Neural cell (in vitro differentiated cells): ENCODE results near the gene TFEB. TPM values are rescaled to one million over a fixed set of nuclear protein-coding genes. Genes with fewer than 3 reads are reported as not detected.

ENCODE experiments used
- H2AFZ ChIP-seq: fragments of 200-600, 300-800 bp; sonication (generic), shearing (Covaris generic); 2 replicates; pipeline ENCODE4 v1.6.0; 2014; ENCODE audit warnings: low read depth, mild to moderate bottlenecking, antibody characterized with exemption, low read length, moderate library complexity
- H3F3A ChIP-seq: fragments of 200-600 bp; shearing (Covaris generic); 2 replicates; pipeline ENCODE4 v1.6.1; 2016; ENCODE audit warnings: mild to moderate bottlenecking, moderate library complexity, mixed read lengths, antibody characterized with exemption, low read length; ENCODE audit not compliant: insufficient read depth, poor library complexity, severe bottlenecking
- H3K27ac ChIP-seq: fragments of 200-600, 300-800 bp; sonication (generic), shearing (Covaris generic); 2 replicates; pipeline ENCODE4 v1.5.1; 2014; ENCODE audit warnings: mild to moderate bottlenecking, low read length, moderate library complexity
- H3K27me3 ChIP-seq: fragments of 300-800, 200-600 bp; sonication (generic), shearing (Covaris generic); 2 replicates; pipeline ENCODE4 v1.6.0; 2014; ENCODE audit warnings: mild to moderate bottlenecking, low read depth, low read length, moderate library complexity; ENCODE audit not compliant: insufficient read depth
- H3K36me3 ChIP-seq: fragments of 300-800, 200-600 bp; sonication (generic), shearing (Covaris generic); 2 replicates; pipeline ENCODE4 v1.5.1; 2014; ENCODE audit warnings: mild to moderate bottlenecking, antibody characterized with exemption, low read length, moderate library complexity; ENCODE audit not compliant: insufficient read depth
- H3K4me2 ChIP-seq: fragments of 300-800, 200-600 bp; sonication (generic), shearing (Covaris generic); 2 replicates; pipeline ENCODE4 v1.6.0; 2014; ENCODE audit warnings: mild to moderate bottlenecking, low read length
- H3K4me3 ChIP-seq: fragments of 300-800, 200-600 bp; sonication (generic), shearing (Covaris generic); 2 replicates; pipeline ENCODE4 v1.5.1; 2014; ENCODE audit warnings: mild to moderate bottlenecking, low read length, moderate library complexity
- H3K79me2 ChIP-seq: fragments of 200-600 bp; shearing (Covaris generic); replicated peaks from 2 replicates; pipeline ENCODE4 v1.6.0; 2014; ENCODE audit warnings: mild to moderate bottlenecking, low read length, moderate library complexity; ENCODE audit not compliant: insufficient read depth
- H3K9ac ChIP-seq: fragments of 300-800, 200-600 bp; sonication (generic), shearing (Covaris generic); 2 replicates; pipeline ENCODE4 v1.6.1; 2016; ENCODE audit warnings: mild to moderate bottlenecking, low read length, mixed read lengths
- H3K9me2 ChIP-seq: fragments of 200-600 bp; shearing (Covaris generic); 2 replicates; pipeline ENCODE4 v1.6.1; 2016; ENCODE audit warnings: mild to moderate bottlenecking, low read length, mixed read lengths; ENCODE audit not compliant: insufficient read depth
- H3K9me3 ChIP-seq: fragments of 200-600, 300-800 bp; sonication (generic), shearing (Covaris generic); 2 replicates; pipeline ENCODE4 v1.6.1; 2016; ENCODE audit warnings: mild to moderate bottlenecking, mixed run types, low read length, moderate library complexity, mixed read lengths
- H4K20me1 ChIP-seq: fragments of 200-600 bp; shearing (Covaris generic); 2 replicates; pipeline ENCODE4 v1.6.1; 2016; ENCODE audit warnings: mild to moderate bottlenecking, mixed run types; ENCODE audit not compliant: insufficient read depth
- EP300 ChIP-seq: fragments of 450-650 bp; conservative IDR thresholded peaks from 2 replicates; pipeline ENCODE4 v1.6.1; 2014; ENCODE audit warnings: antibody characterized with exemption, mild to moderate bottlenecking, moderate library complexity; ENCODE audit not compliant: poor library complexity, severe bottlenecking
- EZH2 ChIP-seq: fragments of 200-600, 300-800 bp; shearing (Covaris generic), sonication (generic); IDR thresholded peaks from 2 replicates; pipeline ENCODE4 v1.6.1; 2014; ENCODE audit warnings: antibody characterized with exemption, low read length, borderline replicate concordance, mild to moderate bottlenecking; ENCODE audit not compliant: insufficient read depth, poor library complexity, severe bottlenecking
- MXI1 ChIP-seq: fragments of 450-650 bp; conservative IDR thresholded peaks from 2 replicates; pipeline ENCODE4 v1.6.1; 2014; ENCODE audit warnings: antibody characterized with exemption, mild to moderate bottlenecking; ENCODE audit not compliant: poor library complexity, severe bottlenecking
- POLR2AphosphoS5 ChIP-seq: IDR thresholded peaks from 2 replicates; pipeline ENCODE4 v1.6.1; 2012
- RAD21 ChIP-seq: fragments of 450-650 bp; conservative IDR thresholded peaks from 2 replicates; pipeline ENCODE4 v1.6.1; 2014; ENCODE audit warnings: antibody characterized with exemption, mild to moderate bottlenecking, moderate library complexity
- SMC3 ChIP-seq: fragments of 450-650 bp; conservative IDR thresholded peaks from 2 replicates; pipeline ENCODE4 v1.6.1; 2014; ENCODE audit warnings: antibody characterized with exemption, mild to moderate bottlenecking, moderate library complexity; ENCODE audit not compliant: poor library complexity
- TAF1 ChIP-seq: IDR thresholded peaks from 2 replicates; pipeline ENCODE4 v1.6.1; 2012; ENCODE audit warnings: low read depth
- polyA plus RNA-seq: library from polyadenylated mRNA; depleted of rRNA; stranded (reverse); fragments of >200 nt; gene quantifications from 2 replicates; pipeline ENCODE4 v1.2.3, GENCODE V29; 2014
- TF ChIP-seq, protein P1 (sequence below): fragments of 450-650 bp; IDR thresholded peaks from 2 replicates; pipeline ENCODE4 v1.5.1; 2014; ENCODE audit warnings: antibody characterized with exemption, mild to moderate bottlenecking, moderate library complexity; ENCODE audit not compliant: poor library complexity, severe bottlenecking
- TF ChIP-seq, protein P2 (sequence below): IDR thresholded peaks from 2 replicates; pipeline ENCODE4 v1.6.1; 2012; ENCODE audit warnings: borderline replicate concordance

The TFEB gene
- polyA plus RNA-seq, 1 donor from 2014 or later: 0.24 TPM

DNA sequence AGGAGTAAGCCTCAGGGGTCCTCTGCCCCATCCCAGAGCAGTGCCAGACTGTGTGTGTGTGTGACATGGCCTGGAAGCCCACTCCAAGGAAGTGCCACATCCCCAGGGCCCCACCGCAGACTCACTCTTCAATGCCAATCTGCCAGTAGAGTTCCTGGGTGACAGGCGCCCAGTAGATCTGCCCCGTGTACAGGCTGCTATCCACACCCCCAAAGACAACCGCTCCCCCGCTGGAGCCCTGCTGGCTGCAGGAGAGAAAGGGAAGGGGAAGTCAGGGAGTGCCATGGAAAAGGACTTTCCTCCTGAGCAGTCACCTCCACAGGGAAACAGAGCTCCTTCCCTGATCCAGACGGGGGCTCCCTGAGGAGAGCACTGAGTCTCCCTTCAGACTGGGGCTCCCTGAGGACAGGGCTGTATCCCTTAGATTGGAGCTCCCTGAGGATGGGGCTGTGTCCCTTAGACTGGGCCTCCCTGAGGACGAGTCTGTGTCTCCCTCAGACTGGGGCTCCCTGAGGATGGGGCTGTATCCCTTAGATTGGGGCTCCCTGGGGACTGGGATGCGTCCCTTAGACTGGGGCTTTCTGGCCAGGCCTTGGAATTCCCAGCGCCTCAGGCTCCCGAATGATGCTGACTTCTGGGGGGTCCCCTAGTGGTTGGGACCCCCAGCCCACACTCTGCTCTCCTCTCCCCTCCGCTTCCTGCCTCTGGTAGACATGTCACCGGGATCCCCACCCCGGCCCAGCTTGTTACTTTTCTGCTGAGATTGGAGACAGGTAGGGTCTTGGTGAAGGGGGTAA, 5.2 kb upstream of the TFEB start:
- no peaks in the 10 kb centered on the region for H3K9me3 ChIP-seq
- no peaks in the 10 kb centered on the region for H3K9me2 ChIP-seq
- no peaks in the 10 kb centered on the region for H4K20me1 ChIP-seq
- no peaks in the 10 kb centered on the region for H3K79me2 ChIP-seq
- no peak overlapping the region for H2AFZ ChIP-seq
- no peak overlapping the region for H3K9ac ChIP-seq
- no peaks in the 10 kb centered on the region for H3K36me3 ChIP-seq
- no peaks in the 10 kb centered on the region for H3K27me3 ChIP-seq
- H3K4me2 ChIP-seq: no peak overlapping the region
- no peak for TF ChIP-seq MXI1
- H3K4me3 ChIP-seq: no peak overlapping the region
- H3F3A ChIP-seq: no peaks in the 10 kb centered on the region
- no peak overlapping the region for H3K27ac ChIP-seq

DNA sequence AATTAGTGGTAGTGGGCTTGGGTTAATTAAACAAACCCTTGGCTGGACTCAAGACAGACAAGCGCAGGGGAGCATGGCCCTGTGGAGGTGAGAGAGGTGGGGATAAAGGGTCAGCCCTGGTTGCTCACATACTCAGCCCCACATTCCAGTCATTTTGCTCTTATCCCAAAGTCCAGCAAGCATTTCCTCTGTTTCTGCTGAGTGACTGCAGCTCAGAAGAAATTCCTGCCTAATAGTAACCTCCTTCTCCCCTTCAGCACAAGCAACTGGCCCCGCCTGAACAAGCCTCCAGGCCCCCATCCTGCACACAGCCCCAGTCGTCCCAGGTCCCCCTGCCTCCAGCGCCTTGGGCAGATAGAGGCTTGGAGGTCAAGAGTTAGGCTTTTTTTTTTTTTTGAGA, 3.6 kb upstream of the TFEB start:
- Histone ChIP-seq H3K36me3 (no peaks in the 10 kb centered on the region), H3K4me3 (no peak overlapping the region), H3K27ac (no peak overlapping the region), H4K20me1 (no peaks in the 10 kb centered on the region), H3F3A (no peaks in the 10 kb centered on the region), H3K4me2 (no peak overlapping the region), H3K79me2 (no peaks in the 10 kb centered on the region), H3K9me3 (no peaks in the 10 kb centered on the region), H3K9ac (no peak overlapping the region), H3K9me2 (no peaks in the 10 kb centered on the region), H2AFZ (no peak overlapping the region), H3K27me3 (peaks cover 11% of the 10 kb centered on the region)
- no peak for TF ChIP-seq TAF1
- TF ChIP-seq EP300: no peak
- TF ChIP-seq, protein P1, sequence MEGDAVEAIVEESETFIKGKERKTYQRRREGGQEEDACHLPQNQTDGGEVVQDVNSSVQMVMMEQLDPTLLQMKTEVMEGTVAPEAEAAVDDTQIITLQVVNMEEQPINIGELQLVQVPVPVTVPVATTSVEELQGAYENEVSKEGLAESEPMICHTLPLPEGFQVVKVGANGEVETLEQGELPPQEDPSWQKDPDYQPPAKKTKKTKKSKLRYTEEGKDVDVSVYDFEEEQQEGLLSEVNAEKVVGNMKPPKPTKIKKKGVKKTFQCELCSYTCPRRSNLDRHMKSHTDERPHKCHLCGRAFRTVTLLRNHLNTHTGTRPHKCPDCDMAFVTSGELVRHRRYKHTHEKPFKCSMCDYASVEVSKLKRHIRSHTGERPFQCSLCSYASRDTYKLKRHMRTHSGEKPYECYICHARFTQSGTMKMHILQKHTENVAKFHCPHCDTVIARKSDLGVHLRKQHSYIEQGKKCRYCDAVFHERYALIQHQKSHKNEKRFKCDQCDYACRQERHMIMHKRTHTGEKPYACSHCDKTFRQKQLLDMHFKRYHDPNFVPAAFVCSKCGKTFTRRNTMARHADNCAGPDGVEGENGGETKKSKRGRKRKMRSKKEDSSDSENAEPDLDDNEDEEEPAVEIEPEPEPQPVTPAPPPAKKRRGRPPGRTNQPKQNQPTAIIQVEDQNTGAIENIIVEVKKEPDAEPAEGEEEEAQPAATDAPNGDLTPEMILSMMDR: no peak
- no peak for TF ChIP-seq RAD21
- no peak for TF ChIP-seq MXI1

DNA sequence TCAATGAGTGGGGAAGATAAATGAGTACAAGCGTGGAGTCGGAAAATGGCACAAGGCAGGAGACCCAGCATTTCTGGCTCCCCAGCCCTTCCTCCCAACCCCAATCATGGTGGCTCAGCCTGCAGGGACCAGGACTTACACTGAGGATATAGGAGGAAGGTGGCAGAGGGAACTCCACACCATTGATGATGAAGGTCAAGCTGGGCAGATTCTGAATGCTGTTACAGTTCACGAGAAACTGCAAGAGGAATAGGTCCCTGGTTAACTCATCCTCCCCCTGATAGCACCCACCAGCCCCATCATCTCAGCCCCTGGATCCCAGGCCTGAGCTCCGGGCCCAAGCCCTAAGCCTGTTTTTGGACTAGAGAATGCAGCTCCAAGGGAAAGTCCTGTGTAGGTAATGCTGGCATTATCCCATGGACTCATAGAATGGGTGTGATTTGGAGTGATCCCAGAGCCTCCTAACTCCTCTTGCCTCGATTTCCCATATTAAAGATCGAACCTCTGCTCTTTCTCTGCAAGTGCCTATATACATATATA, 2.3 kb upstream of the TFEB start:
- H3K9me2 ChIP-seq: no peaks in the 10 kb centered on the region
- no peaks in the 10 kb centered on the region for H3K79me2 ChIP-seq
- no peak overlapping the region for H2AFZ ChIP-seq
- no peak overlapping the region for H3K4me2 ChIP-seq
- no peak overlapping the region for H3K27ac ChIP-seq
- no peaks in the 10 kb centered on the region for H3F3A ChIP-seq
- H3K9me3 ChIP-seq: no peaks in the 10 kb centered on the region
- TF ChIP-seq, protein P2, sequence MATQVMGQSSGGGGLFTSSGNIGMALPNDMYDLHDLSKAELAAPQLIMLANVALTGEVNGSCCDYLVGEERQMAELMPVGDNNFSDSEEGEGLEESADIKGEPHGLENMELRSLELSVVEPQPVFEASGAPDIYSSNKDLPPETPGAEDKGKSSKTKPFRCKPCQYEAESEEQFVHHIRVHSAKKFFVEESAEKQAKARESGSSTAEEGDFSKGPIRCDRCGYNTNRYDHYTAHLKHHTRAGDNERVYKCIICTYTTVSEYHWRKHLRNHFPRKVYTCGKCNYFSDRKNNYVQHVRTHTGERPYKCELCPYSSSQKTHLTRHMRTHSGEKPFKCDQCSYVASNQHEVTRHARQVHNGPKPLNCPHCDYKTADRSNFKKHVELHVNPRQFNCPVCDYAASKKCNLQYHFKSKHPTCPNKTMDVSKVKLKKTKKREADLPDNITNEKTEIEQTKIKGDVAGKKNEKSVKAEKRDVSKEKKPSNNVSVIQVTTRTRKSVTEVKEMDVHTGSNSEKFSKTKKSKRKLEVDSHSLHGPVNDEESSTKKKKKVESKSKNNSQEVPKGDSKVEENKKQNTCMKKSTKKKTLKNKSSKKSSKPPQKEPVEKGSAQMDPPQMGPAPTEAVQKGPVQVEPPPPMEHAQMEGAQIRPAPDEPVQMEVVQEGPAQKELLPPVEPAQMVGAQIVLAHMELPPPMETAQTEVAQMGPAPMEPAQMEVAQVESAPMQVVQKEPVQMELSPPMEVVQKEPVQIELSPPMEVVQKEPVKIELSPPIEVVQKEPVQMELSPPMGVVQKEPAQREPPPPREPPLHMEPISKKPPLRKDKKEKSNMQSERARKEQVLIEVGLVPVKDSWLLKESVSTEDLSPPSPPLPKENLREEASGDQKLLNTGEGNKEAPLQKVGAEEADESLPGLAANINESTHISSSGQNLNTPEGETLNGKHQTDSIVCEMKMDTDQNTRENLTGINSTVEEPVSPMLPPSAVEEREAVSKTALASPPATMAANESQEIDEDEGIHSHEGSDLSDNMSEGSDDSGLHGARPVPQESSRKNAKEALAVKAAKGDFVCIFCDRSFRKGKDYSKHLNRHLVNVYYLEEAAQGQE: no peak
- TF ChIP-seq MXI1 (no peak), TAF1 (no peak), EZH2 (no peak), POLR2AphosphoS5 (no peak), RAD21 (no peak), EP300 (no peak), SMC3 (no peak)
- TF ChIP-seq, protein P1: no peak
- no peaks in the 10 kb centered on the region for H4K20me1 ChIP-seq
- peaks cover 22% of the 10 kb centered on the region for H3K27me3 ChIP-seq
- no peak overlapping the region for H3K4me3 ChIP-seq
- no peaks in the 10 kb centered on the region for H3K36me3 ChIP-seq
- H3K9ac ChIP-seq: no peak overlapping the region
